GM12891 (cell line): ENCODE measurements around the gene BPIFB1.

ENCODE experiments used
- DNase-seq: peaks from one replicate; pipeline ENCODE4 v3.0.0; 2011; ENCODE audit warnings: low spot score; ENCODE audit not compliant: insufficient read length
- FAIRE-seq: peaks from 2 replicates; lab custom pipeline; 2011; peaks lifted over from hg19 to GRCh38; lab: Jason Lieb, UNC
- PAX5 ChIP-seq: IDR thresholded peaks from 2 replicates; pipeline ENCODE4 v1.6.1; 2011; ENCODE audit warnings: low read length, moderate library complexity, mild to moderate bottlenecking; ENCODE audit not compliant: insufficient read depth, severe bottlenecking
- POLR2A ChIP-seq: IDR thresholded peaks from 2 replicates; pipeline ENCODE4 v1.6.1; 2011; ENCODE audit warnings: low read depth, low read length, control low read depth
- POLR2AphosphoS5 ChIP-seq: IDR thresholded peaks from 2 replicates; pipeline ENCODE4 v1.6.1; 2011; ENCODE audit warnings: low read depth, low read length, control low read depth
- POU2F2 ChIP-seq: IDR thresholded peaks from 2 replicates; pipeline ENCODE4 v1.6.1; 2011; ENCODE audit warnings: low read depth, mild to moderate bottlenecking, control low read depth, low read length, moderate library complexity
- SPI1 ChIP-seq: IDR thresholded peaks from 2 replicates; pipeline ENCODE4 v1.6.1; 2011; ENCODE audit warnings: low read depth, low read length, control low read depth
- TAF1 ChIP-seq: IDR thresholded peaks from 2 replicates; pipeline ENCODE4 v1.6.1; 2011; ENCODE audit warnings: low read depth, low read length, control low read depth

The BPIFB1 gene

GRCh38 chr20:33309631-33310030, 26.6 kb downstream of the BPIFB1 start:
- FAIRE-seq (no peak), DNase-seq (no peak)
- no peak for TF ChIP-seq POLR2AphosphoS5
- TF ChIP-seq TAF1, result no peak
- no peak for TF ChIP-seq POLR2A
- no peak for TF ChIP-seq PAX5
- TF ChIP-seq SPI1, result no peak
- no peak for TF ChIP-seq POU2F2

GRCh38 chr20:33310327-33310899, 27.4 kb downstream of the BPIFB1 start:
- FAIRE-seq (no peak), DNase-seq (no peak)
- no peak for TF ChIP-seq POLR2A
- TF ChIP-seq POLR2AphosphoS5, result no peak
- TF ChIP-seq POU2F2, result no peak
- no peak for TF ChIP-seq SPI1
- TF ChIP-seq TAF1, result no peak
- no peak for TF ChIP-seq PAX5

GRCh38 chr20:33311011-33311410, 28.0 kb downstream of the BPIFB1 start:
- TF ChIP-seq PAX5 (no peak), SPI1 (no peak), POLR2A (no peak), TAF1 (no peak), POLR2AphosphoS5 (no peak), POU2F2 (no peak)
- no peak for DNase-seq
- FAIRE-seq, result no peak

- DNase-seq (no peak), FAIRE-seq (no peak)
- TF ChIP-seq PAX5, result no peak
- no peak for TF ChIP-seq POU2F2
- no peak for TF ChIP-seq POLR2A
- TF ChIP-seq POLR2AphosphoS5, result no peak
- no peak for TF ChIP-seq TAF1
- TF ChIP-seq SPI1, result no peak
These were observed 29.0 kb downstream of the BPIFB1 start for GRCh38 chr20:33311996-33312395.

- no peak for DNase-seq
- FAIRE-seq, result no peak
- TF ChIP-seq POLR2AphosphoS5 (no peak), POU2F2 (no peak)
These were observed 29.6 kb downstream of the BPIFB1 start for GRCh38 chr20:33312583-33312982.

- TF ChIP-seq TAF1 (no peak), POLR2AphosphoS5 (no peak), SPI1 (no peak), PAX5 (no peak), POLR2A (no peak), POU2F2 (no peak)
These were observed 30.8 kb downstream of the BPIFB1 start for GRCh38 chr20:33313686-33314314.

GRCh38 chr20:33316343-33316742, 33.3 kb downstream of the BPIFB1 start:
- FAIRE-seq (no peak), DNase-seq (no peak)
- TF ChIP-seq PAX5 (no peak), TAF1 (no peak), POU2F2 (no peak), POLR2A (no peak), SPI1 (no peak), POLR2AphosphoS5 (no peak)

More at GRCh38 chr20:33313686-33314314, 30.8 kb downstream of the BPIFB1 start:
- DNase-seq (no peak), FAIRE-seq (no peak)

- no peak for TF ChIP-seq POLR2AphosphoS5
- no peak for TF ChIP-seq SPI1
- no peak for TF ChIP-seq PAX5
- no peak for TF ChIP-seq POLR2A
- TF ChIP-seq POU2F2, result no peak
- no peak for TF ChIP-seq TAF1
- FAIRE-seq (no peak), DNase-seq (no peak)
These were observed 33.9 kb downstream of the BPIFB1 start for GRCh38 chr20:33316958-33317357.

- no peak for TF ChIP-seq POLR2AphosphoS5
- TF ChIP-seq POLR2A, result no peak
- no peak for TF ChIP-seq SPI1
- TF ChIP-seq TAF1, result no peak
- no peak for TF ChIP-seq POU2F2
- FAIRE-seq (no peak), DNase-seq (no peak)
These were observed 34.5 kb downstream of the BPIFB1 start for GRCh38 chr20:33317424-33318095.

- no peak for TF ChIP-seq POU2F2
- TF ChIP-seq PAX5, result no peak
- TF ChIP-seq POLR2AphosphoS5, result no peak
- TF ChIP-seq POLR2A, result no peak
- TF ChIP-seq TAF1, result no peak
- no peak for TF ChIP-seq SPI1
- FAIRE-seq (no peak), DNase-seq (no peak)
These were observed 35.0 kb downstream of the BPIFB1 start for GRCh38 chr20:33318096-33318429.
